T-cell (primary cell): ENCODE results near the gene ETV6. TPM values are rescaled to one million over a fixed set of nuclear protein-coding genes. Genes with fewer than 3 reads are reported as not detected.

Source experiments
- ATAC-seq, 4 experiments: fragments of 200-7000 bp in 3 of 4; fragments of 150-1000 bp in 1 of 4; cut with Tn5 transposase; replicated peaks in 1 of 4; 1 replicate in 3 of 4; 2 replicates in 1 of 4; pipeline ENCODE4 v1.10.0; 2021; ENCODE audit warnings: moderate library complexity in 3 of 4, mild to moderate bottlenecking in 2 of 4, moderate number of reproducible peaks in 1 of 4
- CTCF ChIA-PET, 2 donors: fragments of 300-600 bp; sonication (Branson Sonifier 250); formaldehyde crosslinking; loops; one replicate each; lab custom pipeline; 2022; ENCODE audit warnings: antibody characterized with exemption in 2 of 2; lab: Charles Lee
- POLR2A ChIA-PET, 2 donors: fragments of 300-600 bp; sonication (Branson Sonifier 250); formaldehyde crosslinking; loops; one replicate each; lab custom pipeline; 2022; ENCODE audit warnings: antibody characterized with exemption in 2 of 2; lab: Charles Lee
- DNase-seq, 35 experiments: peaks; one replicate each; pipeline versions ENCODE4 v3.0.0 to v3.0.0-alpha.2; 2013 to 2023
- H3K27ac ChIP-seq: one replicate; pipeline ENCODE4 v1.5.1; 2013; ENCODE audit warnings: low read length
- H3K27me3 ChIP-seq, 2 experiments: replicated peaks in 1 of 2; 1 replicate in 1 of 2; 2 replicates in 1 of 2; pipeline versions ENCODE4 v1.6.1 to v1.7.0; 2013; ENCODE audit warnings: low read length in 1 of 2, mixed read lengths in 1 of 2; ENCODE audit not compliant: control insufficient read depth in 2 of 2, insufficient read depth in 2 of 2; ENCODE audit errors: extremely low read depth in 1 of 2
- H3K36me3 ChIP-seq, 2 donors: 1 replicate in 1 of 2; 2 replicates in 1 of 2; pipeline versions ENCODE4 v1.6.1 to v1.7.0; 2013; ENCODE audit warnings: low read length in 1 of 2; ENCODE audit not compliant: control insufficient read depth in 2 of 2, insufficient read depth in 1 of 2; ENCODE audit errors: extremely low read depth in 1 of 2
- H3K4me1 ChIP-seq, 2 experiments: 1 replicate in 1 of 2; 2 replicates in 1 of 2; pipeline versions ENCODE4 v1.6.1 to v1.7.0; 2013; ENCODE audit warnings: low read length in 2 of 2, mixed read lengths in 1 of 2; ENCODE audit not compliant: insufficient read depth in 2 of 2, control insufficient read depth in 1 of 2; ENCODE audit errors: extremely low read depth in 1 of 2
- H3K4me3 ChIP-seq, 2 donors: 1 replicate in 1 of 2; 2 replicates in 1 of 2; pipeline versions ENCODE4 v1.5.1 to v1.7.0; 2013; ENCODE audit warnings: mild to moderate bottlenecking in 2 of 2, low read length in 1 of 2, moderate library complexity in 1 of 2; ENCODE audit not compliant: control insufficient read depth in 1 of 2; ENCODE audit errors: extremely low read depth in 1 of 2
- H3K9me3 ChIP-seq: 2 replicates; pipeline ENCODE4 v1.7.0; 2013
- H3K27ac Mint-ChIP-seq, 2 donors: one replicate each; pipeline ENCODE4 v1.8.0; 2020 to 2021; ENCODE audit warnings: mild to moderate bottlenecking in 2 of 2, mixed read lengths in 2 of 2
- H3K27me3 Mint-ChIP-seq, 2 donors: one replicate each; pipeline ENCODE4 v1.8.0; 2021 to 2022; ENCODE audit warnings: mixed read lengths in 2 of 2
- H3K36me3 Mint-ChIP-seq: one replicate; pipeline ENCODE4 v1.8.0; 2021; ENCODE audit warnings: mixed read lengths
- H3K4me1 Mint-ChIP-seq, 3 donors: one replicate each; pipeline ENCODE4 v1.8.0; 2020 to 2022; ENCODE audit warnings: mixed read lengths in 3 of 3, mild to moderate bottlenecking in 1 of 3
- H3K4me3 Mint-ChIP-seq, 3 donors: one replicate each; pipeline ENCODE4 v1.8.0; 2020 to 2022; ENCODE audit warnings: mild to moderate bottlenecking in 3 of 3, mixed read lengths in 3 of 3, moderate library complexity in 3 of 3
- H3K9me3 Mint-ChIP-seq, 3 donors: one replicate each; pipeline ENCODE4 v1.8.0; 2020 to 2022; ENCODE audit warnings: mixed read lengths in 3 of 3
- WGBS: methylation state at CpG from one replicate; pipeline ENCODE4 v1.1.5; 2013; ENCODE audit warnings: missing lambda C conversion rate; ENCODE audit not compliant: insufficient coverage; 5-methylcytosine and 5-hydroxymethylcytosine counted together
- total RNA-seq, 35 experiments: library from RNA in 6 of 35; stranded (reverse) in 6 of 35; fragments of 120-200 nt in 1 of 35; gene quantifications; one replicate each; pipeline versions ENCODE4 v1.2.1 to v1.2.4 and lab custom pipeline; 2013 to 2026

Gene ETV6
- total RNA-seq, 5 donors from 2014 or later (not counting 1 experiment from before 2014, with no cell fraction given), result 24.8 to 36.3 (median 31.3) TPM

GRCh38 chr12:11713202-11713601, 63.7 kb downstream of the ETV6 start:
- H3K4me3 Mint-ChIP-seq, result no peak overlapping the region
- no peaks in the 10 kb centered on the region for H3K27me3 Mint-ChIP-seq
- WGBS, result no CpG with 5 or more reads among the region's 4 CpGs
- ATAC-seq (no peak), DNase-seq (no peak)
- ChIA-PET POLR2A (no interaction called here), CTCF (no interaction called here)
- Histone ChIP-seq H3K4me1 (no peaks in the 10 kb centered on the region), H3K9me3 (no peaks in the 10 kb centered on the region), H3K36me3 (no peaks in the 10 kb centered on the region), H3K4me3 (no peak overlapping the region), H3K27me3 (no peaks in the 10 kb centered on the region), H3K27ac (no peak overlapping the region)
- peaks cover 47 to 50% (median 47%) of the 10 kb centered on the region in 3 donors for H3K4me1 Mint-ChIP-seq
- H3K27ac Mint-ChIP-seq, result no peak overlapping the region
- no peaks in the 10 kb centered on the region for H3K9me3 Mint-ChIP-seq
- H3K36me3 Mint-ChIP-seq, result peaks cover 53% of the 10 kb centered on the region

GRCh38 chr12:11714626-11715025, 65.2 kb downstream of the ETV6 start:
- DNase-seq, result no peak
- peak overlapping the region in 1 of 2 donors; percentile 35 for H3K27ac Mint-ChIP-seq

GRCh38 chr12:11715621-11716020, 66.1 kb downstream of the ETV6 start:
- H3K27ac Mint-ChIP-seq, result no peak overlapping the region
- no peak overlapping the region for H3K4me3 Mint-ChIP-seq
- DNase-seq (no peak), ATAC-seq (no peak)
- CTCF ChIA-PET, result no interaction called here
- Histone ChIP-seq H3K27me3 (no peaks in the 10 kb centered on the region), H3K4me3 (no peak overlapping the region), H3K36me3 (no peaks in the 10 kb centered on the region), H3K9me3 (no peaks in the 10 kb centered on the region), H3K4me1 (peaks cover 2 to 9% of the 10 kb centered on the region in 2 experiments), H3K27ac (no peak overlapping the region)
- no peaks in the 10 kb centered on the region for H3K27me3 Mint-ChIP-seq
- POLR2A ChIA-PET, result no interaction called here
- no peaks in the 10 kb centered on the region for H3K9me3 Mint-ChIP-seq
- H3K36me3 Mint-ChIP-seq, result peaks cover 52% of the 10 kb centered on the region
- WGBS, result 90% methylated on average over 2 of the region's 4 CpGs
- peaks cover 45 to 55% (median 53%) of the 10 kb centered on the region in 3 donors for H3K4me1 Mint-ChIP-seq

More at GRCh38 chr12:11714626-11715025, 65.2 kb downstream of the ETV6 start:
- Mint-ChIP-seq H3K9me3 (no peaks in the 10 kb centered on the region), H3K36me3 (peaks cover 53% of the 10 kb centered on the region), H3K27me3 (no peaks in the 10 kb centered on the region), H3K4me1 (peaks cover 44 to 51% (median 51%) of the 10 kb centered on the region in 3 donors), H3K4me3 (no peak overlapping the region)
- WGBS, result 90% methylated on average over 5 of the region's 5 CpGs
- Histone ChIP-seq H3K9me3 (no peaks in the 10 kb centered on the region), H3K4me1 (peaks cover 2 to 6% of the 10 kb centered on the region in 2 experiments), H3K27ac (no peak overlapping the region), H3K36me3 (no peaks in the 10 kb centered on the region), H3K27me3 (no peaks in the 10 kb centered on the region), H3K4me3 (no peak overlapping the region)
- CTCF ChIA-PET, result no interaction called here
- POLR2A ChIA-PET, result interaction anchor here in 1 of 2 donors (0.6 kb wide), 1 partner anchor 175 kb away, joined by 3 read pairs; no protein-coding TSS in a partner anchor
- no peak for ATAC-seq

- CTCF ChIA-PET, result no interaction called here
- H3K9me3 ChIP-seq, result no peaks in the 10 kb centered on the region
- DNase-seq (no peak), ATAC-seq (no peak)
- Mint-ChIP-seq H3K36me3 (peaks cover 44% of the 10 kb centered on the region), H3K27ac (no peak overlapping the region), H3K27me3 (no peaks in the 10 kb centered on the region), H3K4me3 (no peak overlapping the region), H3K9me3 (no peaks in the 10 kb centered on the region), H3K4me1 (peaks cover 42 to 56% (median 54%) of the 10 kb centered on the region in 3 donors)
- H3K4me3 ChIP-seq, result no peak overlapping the region
- POLR2A ChIA-PET, result interaction anchor here (0.5 to 0.6 kb wide), 2 partner anchors 14 to 910 kb away, joined by 3 to 5 read pairs; no protein-coding TSS in a partner anchor
- WGBS, result 83% methylated on average over 4 of the region's 8 CpGs
- H3K27ac ChIP-seq, result no peak overlapping the region
- no peaks in the 10 kb centered on the region for H3K27me3 ChIP-seq
- H3K4me1 ChIP-seq, result peaks cover 2 to 9% of the 10 kb centered on the region in 2 experiments
- H3K36me3 ChIP-seq, result no peaks in the 10 kb centered on the region
Observed at GRCh38 chr12:11716794-11717518, 67.5 kb downstream of the ETV6 start.

- CTCF ChIA-PET, result no interaction called here
- H3K9me3 ChIP-seq, result no peaks in the 10 kb centered on the region
Observed at GRCh38 chr12:11717519-11717961, 68.1 kb downstream of the ETV6 start.

GRCh38 chr12:11718105-11718504, 68.6 kb downstream of the ETV6 start:
- no peak overlapping the region for H3K27ac ChIP-seq
- H3K27ac Mint-ChIP-seq, result no peak overlapping the region

More at GRCh38 chr12:11717519-11717961, 68.1 kb downstream of the ETV6 start:
- POLR2A ChIA-PET, result interaction anchor here in 1 of 2 donors (0.6 kb wide), 1 partner anchor 14 kb away, joined by 5 read pairs; no protein-coding TSS in a partner anchor
- no peak overlapping the region for H3K4me3 Mint-ChIP-seq
- H3K27me3 Mint-ChIP-seq, result no peaks in the 10 kb centered on the region
- Histone ChIP-seq H3K4me3 (no peak overlapping the region), H3K4me1 (peaks cover 2 to 9% of the 10 kb centered on the region in 2 experiments), H3K27me3 (no peaks in the 10 kb centered on the region), H3K27ac (no peak overlapping the region), H3K36me3 (no peaks in the 10 kb centered on the region)
- H3K36me3 Mint-ChIP-seq, result peaks cover 42% of the 10 kb centered on the region
- DNase-seq (no peak), ATAC-seq (no peak)
- 100% methylated on average over 4 of the region's 8 CpGs for WGBS
- no peaks in the 10 kb centered on the region for H3K9me3 Mint-ChIP-seq
- H3K4me1 Mint-ChIP-seq, result peaks cover 37 to 58% (median 58%) of the 10 kb centered on the region in 3 donors
- no peak overlapping the region for H3K27ac Mint-ChIP-seq

More at GRCh38 chr12:11718105-11718504, 68.6 kb downstream of the ETV6 start:
- ChIA-PET CTCF (no interaction called here), POLR2A (no interaction called here)
- Histone ChIP-seq H3K9me3 (no peaks in the 10 kb centered on the region), H3K4me3 (no peak overlapping the region), H3K36me3 (no peaks in the 10 kb centered on the region), H3K4me1 (peaks cover 2 to 9% of the 10 kb centered on the region in 2 experiments), H3K27me3 (no peaks in the 10 kb centered on the region)
- ATAC-seq (no peak), DNase-seq (no peak)
- WGBS, result 100% methylated on average over 1 of the region's 3 CpGs
- peaks cover 40% of the 10 kb centered on the region for H3K36me3 Mint-ChIP-seq
- peaks cover 32 to 55% (median 53%) of the 10 kb centered on the region in 3 donors for H3K4me1 Mint-ChIP-seq
- H3K9me3 Mint-ChIP-seq, result no peaks in the 10 kb centered on the region
- no peaks in the 10 kb centered on the region for H3K27me3 Mint-ChIP-seq
- H3K4me3 Mint-ChIP-seq, result no peak overlapping the region
